ENCODE results near the gene GRWD1. TPM values are rescaled to one million over a fixed set of nuclear protein-coding genes. Genes with fewer than 3 reads are reported as not detected.

The GRWD1 gene
- total and polyA plus RNA-seq, 10 of the 15 experiments (the other 5 are each of a cell fraction or from before 2014, with no cell fraction given), result 1.4 to 103 (median 30.7) TPM

DNA sequence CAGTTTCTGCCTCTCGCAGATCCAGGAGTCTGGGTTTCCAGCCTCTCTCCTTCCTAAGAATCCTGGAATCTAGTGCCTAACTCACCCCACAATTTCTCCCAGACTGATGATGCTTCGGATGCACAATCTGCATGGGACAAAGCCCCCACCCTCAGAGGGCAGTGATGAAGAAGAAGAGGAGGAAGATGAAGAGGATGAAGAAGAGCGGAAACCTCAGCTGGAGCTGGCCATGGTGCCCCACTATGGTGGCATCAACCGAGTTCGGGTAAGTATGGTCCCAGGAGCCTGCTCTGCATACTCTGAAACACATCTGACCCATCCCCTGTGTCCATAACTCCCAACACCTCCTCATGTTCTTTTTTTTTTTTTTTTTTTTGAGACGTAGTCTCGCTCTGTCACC is 796 bp downstream of the GRWD1 start:
- 59% methylated on average over 5 of the region's 7 CpGs for WGBS (ENCODE audit: insufficient coverage, insufficient replicate concordance, low lambda C conversion rate, missing lambda C conversion rate)
- ChIA-PET CTCF (interaction anchor here (0.7 to 3.3 kb wide), 5 partner anchors 13 to 138 kb away, joined by 3 to 18 read pairs (median 3); partner anchors contain the start of gene KDELR1), RAD21 (ENCODE audit: unreplicated experiment) (interaction anchor here (0.9 kb wide), 1 partner anchor 113 kb away, joined by 4 read pairs; no protein-coding TSS in a partner anchor), SMC1A (ENCODE audit: uncharacterized antibody, unreplicated experiment) (interaction anchor here (0.7 kb wide), 1 partner anchor 126 kb away, joined by 3 read pairs; no protein-coding TSS in a partner anchor), POLR2A (interaction anchor here (0.6 to 0.9 kb wide), 3 partner anchors 27 to 126 kb away, joined by 3 to 4 read pairs (median 3); partner anchors contain the start of genes SYNGR4 and TMEM143)
- Histone ChIP-seq H4K20me1 (ENCODE audit: control insufficient read depth, insufficient read depth) (no peaks in the 10 kb centered on the region), H3K79me2 (ENCODE audit: control insufficient read depth, insufficient read depth, low read length) (peaks cover 17% of the 10 kb centered on the region), H3K9me3 (replicated peaks; ENCODE audit: control insufficient read depth, insufficient read depth, low read length) (no peaks in the 10 kb centered on the region), H3K9ac (ENCODE audit: control insufficient read depth, insufficient read depth, low read length) (peak overlapping the region; percentile 79), H3K36me3 (ENCODE audit: control insufficient read depth in 2 of 2, insufficient read depth in 2 of 2, low read length in 1 of 2) (peaks cover 14% of the 10 kb centered on the region in 2 experiments), H3K27ac (ENCODE audit: control insufficient read depth, insufficient read depth) (peak overlapping the region; percentile 89), H3K27me3 (replicated peaks in 1 of 2; ENCODE audit: control insufficient read depth in 2 of 2, insufficient read depth in 2 of 2, low read length in 1 of 2) (peaks cover 0 to 1% of the 10 kb centered on the region in 2 experiments; a peak in 1 of 4 replicates), H2AFZ (ENCODE audit: control insufficient read depth, low read depth, low read length) (no peak overlapping the region; the same call in 1 of the 2 replicates), H3K4me1 (ENCODE audit: control insufficient read depth, insufficient read depth, low read length) (peaks cover 25% of the 10 kb centered on the region), H3K4me3 (peak overlapping the region; percentile 87), H3K4me2 (ENCODE audit: control insufficient read depth, insufficient read depth) (peak overlapping the region; percentile 96)
- ATAC-seq, result no peak
- no TSS peak for BruUV-seq (replicated peaks)
- DNase-seq (ENCODE audit: low read depth, low spot score), result no peak
- intact Hi-C loops (cut with micrococcal nuclease; ENCODE audit: unreplicated experiment) (no loop called here), in situ Hi-C loops (cut with MboI) (no loop called here)
- TF ChIP-seq CBX3 (IDR thresholded peaks at IDR 0.05; ENCODE audit: borderline replicate concordance, low read depth) (no peak), IKZF1 (conservative IDR thresholded peaks at IDR 0.05) (no peak), ZBED1 (IDR thresholded peaks at IDR 0.05; ENCODE audit: borderline replicate concordance) (no peak), SP1 (IDR thresholded peaks at IDR 0.05; ENCODE audit: low read depth, low read length) (no peak), HSF1 (IDR thresholded peaks at IDR 0.05; ENCODE audit: low read depth, low read length) (no peak)
- FAIRE-seq, result no peak

- ATAC-seq (no peak), FAIRE-seq (no peak), DNase-seq (ENCODE audit: low read depth, low spot score) (no peak)
- Histone ChIP-seq H3K4me1 (ENCODE audit: control insufficient read depth, insufficient read depth, low read length) (peaks cover 25% of the 10 kb centered on the region), H3K9me3 (replicated peaks; ENCODE audit: control insufficient read depth, insufficient read depth, low read length) (no peaks in the 10 kb centered on the region), H3K4me2 (ENCODE audit: control insufficient read depth, insufficient read depth) (no peak overlapping the region), H3K79me2 (ENCODE audit: control insufficient read depth, insufficient read depth, low read length) (peaks cover 17% of the 10 kb centered on the region), H2AFZ (ENCODE audit: control insufficient read depth, low read depth, low read length) (no peak overlapping the region), H3K36me3 (ENCODE audit: control insufficient read depth in 2 of 2, insufficient read depth in 2 of 2, low read length in 1 of 2) (peaks cover 14 to 22% of the 10 kb centered on the region in 2 experiments), H3K27ac (ENCODE audit: control insufficient read depth, insufficient read depth) (no peak overlapping the region), H3K4me3 (no peak overlapping the region), H3K27me3 (replicated peaks in 1 of 2; ENCODE audit: control insufficient read depth in 2 of 2, insufficient read depth in 2 of 2, low read length in 1 of 2) (0 out of 4 replicates have a peak, but pooled peaks cover 0 to 1% of the 10 kb centered on the region in 2 experiments), H3K9ac (ENCODE audit: control insufficient read depth, insufficient read depth, low read length) (no peak overlapping the region), H4K20me1 (ENCODE audit: control insufficient read depth, insufficient read depth) (no peaks in the 10 kb centered on the region)
- ChIA-PET RAD21 (ENCODE audit: unreplicated experiment) (no interaction called here), CTCF (interaction anchor here (1.4 kb wide), 2 partner anchors 58 to 136 kb away, joined by 5 to 6 read pairs; partner anchors contain the start of gene KDELR1), SMC1A (ENCODE audit: uncharacterized antibody, unreplicated experiment) (no interaction called here), POLR2A (no interaction called here)
- WGBS (ENCODE audit: insufficient coverage, insufficient replicate concordance, low lambda C conversion rate, missing lambda C conversion rate), result 86% methylated on average over 4 of the region's 4 CpGs
- no TSS peak for BruUV-seq (replicated peaks)
- intact Hi-C loops (cut with micrococcal nuclease; ENCODE audit: unreplicated experiment), result no loop called here
- in situ Hi-C loops (cut with MboI), result no loop called here
- TF ChIP-seq PKNOX1 (IDR thresholded peaks at IDR 0.05) (no peak), POLR2AphosphoS5 (IDR thresholded peaks at IDR 0.05; ENCODE audit: low read length) (no peak), MYC (IDR thresholded peaks at IDR 0.05; ENCODE audit: insufficient read depth, insufficient read length, insufficient replicate concordance, low read length, severe bottlenecking) (no peak), MLLT1 (IDR thresholded peaks at IDR 0.05) (no peak), CHD1 (IDR thresholded peaks at IDR 0.05; ENCODE audit: low read depth, low read length) (no peak), USF1 (IDR thresholded peaks at IDR 0.05; ENCODE audit: borderline replicate concordance, extremely low read length, insufficient read depth, low read depth, low read length) (no peak)
Measured at GRCh38 chr19:48448563-48448962, 2.8 kb downstream of the GRWD1 start.

All from GM12878 (cell line).